ENCODE results near the gene TMEM218.

The TMEM218 gene

DNA sequence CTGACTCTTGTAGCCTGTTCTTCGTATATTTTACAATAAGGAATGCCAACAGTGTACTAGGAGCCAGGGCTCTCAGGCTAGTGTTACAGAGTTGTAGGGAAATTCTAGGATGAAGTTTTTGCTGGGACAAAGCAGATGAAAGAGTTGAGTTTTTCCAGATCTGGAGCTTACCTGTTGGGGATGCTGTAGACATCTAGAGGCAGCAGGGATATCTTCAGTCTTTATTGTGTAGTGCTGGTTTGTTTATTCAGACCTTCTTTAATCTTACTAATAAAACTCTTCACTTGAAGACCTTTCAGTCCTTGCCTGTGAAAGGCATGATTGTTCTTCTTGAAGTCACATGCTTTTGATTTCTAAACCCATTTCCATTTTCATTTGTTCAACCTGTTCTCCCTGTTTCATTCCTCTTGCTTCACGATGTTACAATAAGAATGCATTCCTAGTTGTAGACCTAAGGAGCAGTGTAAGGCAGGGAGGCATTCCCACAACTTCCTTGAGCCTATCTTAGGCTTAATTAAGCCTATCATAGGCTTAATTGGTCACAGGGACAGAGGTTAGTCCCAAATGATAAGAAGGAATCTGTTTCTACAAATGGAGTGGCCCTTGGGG, 56.2 kb downstream of the TMEM218 start:
- Histone ChIP-seq H3K4me3 (no peak overlapping the region), H3K9me3 (no peaks in the 10 kb centered on the region), H3K27ac (no peak overlapping the region), H3K27me3 (no peaks in the 10 kb centered on the region), H3K4me1 (no peaks in the 10 kb centered on the region), H3K36me3 (no peaks in the 10 kb centered on the region)
- intact Hi-C loops (cut with DNase I; ENCODE audit: low total_unique reads) = no loop called here
- TF ChIP-seq, protein P1, sequence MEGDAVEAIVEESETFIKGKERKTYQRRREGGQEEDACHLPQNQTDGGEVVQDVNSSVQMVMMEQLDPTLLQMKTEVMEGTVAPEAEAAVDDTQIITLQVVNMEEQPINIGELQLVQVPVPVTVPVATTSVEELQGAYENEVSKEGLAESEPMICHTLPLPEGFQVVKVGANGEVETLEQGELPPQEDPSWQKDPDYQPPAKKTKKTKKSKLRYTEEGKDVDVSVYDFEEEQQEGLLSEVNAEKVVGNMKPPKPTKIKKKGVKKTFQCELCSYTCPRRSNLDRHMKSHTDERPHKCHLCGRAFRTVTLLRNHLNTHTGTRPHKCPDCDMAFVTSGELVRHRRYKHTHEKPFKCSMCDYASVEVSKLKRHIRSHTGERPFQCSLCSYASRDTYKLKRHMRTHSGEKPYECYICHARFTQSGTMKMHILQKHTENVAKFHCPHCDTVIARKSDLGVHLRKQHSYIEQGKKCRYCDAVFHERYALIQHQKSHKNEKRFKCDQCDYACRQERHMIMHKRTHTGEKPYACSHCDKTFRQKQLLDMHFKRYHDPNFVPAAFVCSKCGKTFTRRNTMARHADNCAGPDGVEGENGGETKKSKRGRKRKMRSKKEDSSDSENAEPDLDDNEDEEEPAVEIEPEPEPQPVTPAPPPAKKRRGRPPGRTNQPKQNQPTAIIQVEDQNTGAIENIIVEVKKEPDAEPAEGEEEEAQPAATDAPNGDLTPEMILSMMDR (IDR thresholded peaks at IDR 0.05) = no peak
- DNase-seq = no peak

DNA sequence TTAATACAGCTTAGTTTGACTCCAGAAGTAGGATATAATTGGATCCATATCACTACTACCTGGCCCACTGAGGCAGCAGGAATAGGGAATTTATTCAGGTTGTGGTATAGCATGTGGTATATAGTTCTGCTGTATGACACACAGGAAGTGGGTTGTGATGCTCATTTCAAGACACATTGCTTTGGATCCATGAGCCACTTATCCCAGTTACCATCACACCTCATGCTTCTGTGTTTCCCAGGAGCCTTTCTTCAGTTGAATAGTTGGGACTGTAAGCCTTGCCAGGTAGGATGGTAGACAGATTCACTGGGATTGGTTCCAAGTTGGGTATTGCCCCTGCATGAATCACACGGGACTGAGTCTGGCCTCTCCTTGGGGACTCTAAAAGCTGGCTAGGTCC, 58.3 kb downstream of the TMEM218 start:
- TF ChIP-seq, protein P1 (IDR thresholded peaks at IDR 0.05) = no peak
- H3K4me3 ChIP-seq = no peak overlapping the region
- intact Hi-C loops (cut with DNase I; ENCODE audit: low total_unique reads) = no loop called here
- no peak for DNase-seq
- no peaks in the 10 kb centered on the region for H3K4me1 ChIP-seq
- H3K9me3 ChIP-seq = no peaks in the 10 kb centered on the region
- no peaks in the 10 kb centered on the region for H3K36me3 ChIP-seq
- no peaks in the 10 kb centered on the region for H3K27me3 ChIP-seq
- no peak overlapping the region for H3K27ac ChIP-seq

DNA sequence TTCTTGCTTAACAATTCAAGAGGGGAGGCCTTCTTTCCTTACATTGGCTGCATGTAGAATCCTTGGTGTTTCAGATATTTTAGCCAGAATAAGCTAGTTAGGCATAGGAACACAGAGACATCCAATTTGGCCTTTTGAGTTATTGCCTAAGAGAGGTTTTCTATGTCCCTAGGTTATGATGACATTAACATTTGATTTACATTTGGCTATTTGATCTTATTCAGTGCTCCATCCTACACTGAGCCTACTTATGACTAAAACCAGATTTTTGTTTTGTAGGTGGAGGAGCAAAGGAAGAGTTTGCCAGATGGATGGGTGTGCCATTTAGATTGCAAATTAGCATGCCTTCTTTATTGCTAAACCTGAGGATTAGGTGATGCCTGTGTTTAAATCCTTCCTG, 59.4 kb downstream of the TMEM218 start:
- intact Hi-C loops (cut with DNase I; ENCODE audit: low total_unique reads) = no loop called here
- no peak for DNase-seq
- Histone ChIP-seq H3K27me3 (no peaks in the 10 kb centered on the region), H3K4me3 (no peak overlapping the region), H3K27ac (no peak overlapping the region), H3K4me1 (no peaks in the 10 kb centered on the region), H3K9me3 (no peaks in the 10 kb centered on the region), H3K36me3 (no peaks in the 10 kb centered on the region)
- TF ChIP-seq, protein P1 (IDR thresholded peaks at IDR 0.05) = no peak

DNA sequence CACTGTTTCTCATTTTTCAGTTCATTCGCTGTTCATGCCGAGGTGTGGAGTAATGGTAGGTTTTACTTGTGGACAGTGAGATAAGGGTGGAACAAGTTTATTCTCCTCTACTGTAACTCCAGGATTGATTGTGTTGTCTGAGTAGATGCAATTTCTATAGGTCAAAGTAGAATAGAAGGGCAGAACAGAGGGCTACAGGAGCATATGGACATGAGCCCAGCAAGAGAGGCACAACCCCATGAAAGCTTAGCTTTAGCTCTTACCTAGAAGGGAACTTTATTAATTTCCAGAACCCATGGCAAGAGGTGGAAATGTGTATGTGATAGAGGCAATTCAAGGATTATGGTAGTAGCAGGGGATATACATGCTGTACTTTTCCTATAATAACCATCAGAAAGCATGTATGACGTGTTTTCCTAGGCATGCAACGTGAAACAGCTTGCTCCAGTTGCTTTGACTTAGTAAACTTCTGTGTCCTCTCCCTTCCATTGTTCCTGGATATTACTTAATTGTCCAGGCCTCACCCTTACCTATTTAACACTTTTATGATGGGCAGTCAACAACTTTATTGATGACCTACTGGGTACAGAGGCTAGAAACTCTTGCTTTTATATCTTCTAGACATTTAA, 62.1 kb downstream of the TMEM218 start:
- Histone ChIP-seq H3K4me1 (no peaks in the 10 kb centered on the region), H3K9me3 (no peaks in the 10 kb centered on the region), H3K36me3 (no peaks in the 10 kb centered on the region), H3K4me3 (no peak overlapping the region), H3K27ac (no peak overlapping the region), H3K27me3 (no peaks in the 10 kb centered on the region)
- DNase-seq = no peak
- intact Hi-C loops (cut with DNase I; ENCODE audit: low total_unique reads) = no loop called here
- TF ChIP-seq, protein P1 (IDR thresholded peaks at IDR 0.05) = no peak

All from tibial artery (tissue), 4 donors.